ENCODE results near the gene SDF2L1.
"Not testable (repeated sequence)": the region's sequence is repeated elsewhere in the genome, so short reads cannot be mapped to it uniquely, and the experiment has no call there.

Gene SDF2L1

GRCh38 chr22:21641789-21642583 lies at the start of gene SDF2L1:
TSS of gene SDF2L1 (plus strand) at chr22:21642302. CDS start at chr22:21642337, 35 bp downstream.
- peak; percentile 97 to 99 for DNase-seq

GRCh38 chr22:21592422-21592821 lies 49.7 kb upstream of the SDF2L1 start:
- no peak for DNase-seq

GRCh38 chr22:21593406-21594232 lies 48.5 kb upstream of the SDF2L1 start:
- DNase-seq = peak; percentile 14 to 54

DNA sequence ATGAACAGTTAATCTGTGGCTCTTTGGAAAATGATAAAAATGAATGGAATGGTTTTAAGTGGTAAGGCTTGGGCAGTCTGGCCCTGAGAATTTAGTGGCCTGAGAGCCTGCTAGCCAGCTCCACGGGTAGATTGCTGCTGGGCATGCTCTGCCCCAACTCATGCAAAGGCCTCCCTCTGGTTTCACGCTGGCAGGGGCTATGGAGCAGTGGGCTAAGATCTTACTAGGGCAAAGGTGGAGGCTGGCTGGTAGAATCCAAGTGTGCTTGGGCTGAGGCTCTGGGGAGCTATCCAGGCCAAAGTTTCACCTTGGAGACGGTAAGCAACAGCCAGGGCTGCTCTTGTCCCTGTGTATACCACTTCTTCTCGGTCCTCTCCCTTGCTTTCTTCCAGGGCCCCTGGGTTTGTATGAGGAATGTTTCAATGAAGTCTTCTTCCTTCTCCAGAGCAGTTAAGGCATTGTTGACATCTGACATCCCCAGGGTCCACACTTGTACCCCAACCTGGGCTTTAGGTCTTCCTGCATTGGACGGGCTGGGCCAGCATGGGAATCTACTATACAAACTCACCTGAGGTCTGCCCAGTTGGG lies 47.1 kb upstream of the SDF2L1 start:
- DNase-seq = no peak

GRCh38 chr22:21596356-21597135 lies 45.6 kb upstream of the SDF2L1 start:
- not testable (repeated sequence) for DNase-seq

DNA sequence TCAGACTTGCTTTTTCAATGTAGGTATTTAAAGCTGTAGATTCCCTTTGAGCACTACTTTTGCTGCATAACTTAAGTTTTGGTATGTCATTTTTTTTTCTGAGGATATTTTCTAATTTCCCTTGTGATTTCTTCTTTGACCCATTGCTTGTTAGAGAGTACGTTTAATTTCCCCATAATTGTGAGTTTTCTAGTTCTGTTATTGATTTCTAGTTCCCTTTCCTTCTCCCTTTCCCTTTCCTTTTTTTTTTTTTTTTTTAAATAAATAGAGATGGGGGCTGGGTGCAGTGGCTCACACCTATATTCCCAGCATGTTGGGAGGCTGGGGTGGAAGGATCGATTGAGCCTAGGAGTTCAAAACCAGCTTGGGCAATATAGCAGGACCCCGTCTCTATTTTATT lies 43.8 kb upstream of the SDF2L1 start:
- DNase-seq = no peak

DNA sequence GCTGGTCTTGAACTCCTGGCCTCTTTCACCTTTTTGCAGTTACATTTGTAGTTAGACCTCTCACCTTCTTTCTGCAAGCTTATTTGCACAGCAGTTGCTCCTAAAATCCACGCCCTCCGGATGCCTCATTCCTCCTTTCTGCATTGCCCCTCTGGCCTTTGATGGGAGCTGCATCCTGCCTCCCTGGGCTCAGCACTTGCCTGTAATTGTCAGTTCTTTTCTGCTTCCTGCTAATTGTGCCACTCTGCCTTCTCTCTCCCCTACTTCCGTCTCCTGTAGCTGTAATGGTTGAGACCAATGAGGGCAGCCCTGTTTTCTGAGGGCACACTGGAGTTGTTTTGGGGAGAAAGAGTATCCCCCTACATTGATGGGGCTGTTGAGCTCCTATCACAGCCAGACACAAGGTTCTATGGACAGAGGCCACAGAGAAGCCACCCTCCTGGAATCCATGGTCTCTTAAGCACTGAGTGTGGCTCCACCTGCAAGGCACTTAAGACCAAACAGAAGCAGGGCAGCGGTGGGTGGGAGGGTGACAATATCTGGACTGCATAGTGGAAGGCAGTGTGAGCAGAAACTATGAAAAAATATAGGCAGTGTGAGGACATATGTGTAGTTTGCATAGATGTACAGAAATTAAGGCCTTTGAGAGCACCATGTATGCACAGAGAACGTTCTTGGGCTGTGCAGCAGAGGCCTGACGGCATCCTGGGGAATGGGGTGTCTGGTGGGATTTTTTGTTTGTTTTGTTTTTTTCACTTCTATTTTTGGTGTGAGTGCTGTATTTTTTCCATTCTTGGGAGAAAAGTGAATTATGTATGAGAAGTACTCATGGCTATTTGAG lies 42.8 kb upstream of the SDF2L1 start:
- no peak for DNase-seq

DNA sequence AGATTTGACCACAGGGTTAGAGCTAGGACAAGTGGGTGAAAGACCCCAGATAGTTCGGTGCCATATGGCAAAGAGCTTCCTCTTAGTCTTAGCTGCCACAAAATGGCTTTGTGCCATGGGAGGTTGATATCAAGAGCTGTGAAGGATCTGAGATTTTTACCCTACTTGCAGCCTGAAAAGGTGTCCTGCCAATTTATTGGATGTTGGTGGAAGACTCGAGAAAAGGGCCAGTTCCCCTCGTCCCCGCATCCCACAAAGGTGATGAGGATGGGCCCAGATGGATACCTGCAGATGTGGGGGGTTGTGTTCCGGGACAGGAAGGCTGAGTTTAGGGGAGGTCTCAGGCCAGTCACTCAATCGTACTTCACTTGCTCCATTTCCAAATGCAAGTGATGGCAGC lies 39.5 kb upstream of the SDF2L1 start:
- DNase-seq = peak in 1 of 2 experiments; percentile 26

- no peak for DNase-seq
Measured at GRCh38 chr22:21603973-21604372, 38.1 kb upstream of the SDF2L1 start.

DNA sequence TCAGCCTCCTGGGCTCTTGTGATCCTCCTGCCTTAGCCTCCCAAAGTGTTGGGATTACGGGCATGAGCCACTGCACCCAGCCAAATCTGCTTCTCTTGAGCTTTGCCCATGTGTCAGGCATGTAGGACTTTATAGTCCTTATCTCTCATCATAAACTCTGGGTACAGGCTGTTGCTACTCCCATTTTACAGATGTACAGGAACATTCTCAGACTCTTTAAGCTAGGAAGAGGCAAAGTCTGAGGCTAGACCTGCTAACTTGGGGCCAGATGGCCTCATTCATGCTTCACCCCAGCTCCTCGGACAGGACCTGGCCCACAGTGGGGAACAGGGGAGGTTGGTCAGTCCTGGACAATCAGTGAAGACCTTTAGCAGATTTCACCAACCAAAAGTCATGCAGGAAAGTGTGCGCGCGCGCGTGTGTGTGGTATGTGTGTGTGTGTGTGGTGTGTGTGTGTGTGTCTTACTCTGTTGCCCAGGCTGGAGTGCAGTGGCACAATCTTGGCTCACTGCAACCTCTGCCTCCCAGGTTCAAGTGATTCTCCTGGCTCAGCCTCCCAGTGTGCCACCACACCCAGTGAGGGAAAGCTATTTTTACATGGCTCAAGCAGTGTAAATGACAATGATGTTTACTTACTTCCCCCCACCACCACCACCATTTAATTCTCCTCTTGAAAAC lies 36.1 kb upstream of the SDF2L1 start:
- DNase-seq = no peak

- DNase-seq = no peak
Measured at GRCh38 chr22:21606775-21607174, 35.3 kb upstream of the SDF2L1 start.

DNA sequence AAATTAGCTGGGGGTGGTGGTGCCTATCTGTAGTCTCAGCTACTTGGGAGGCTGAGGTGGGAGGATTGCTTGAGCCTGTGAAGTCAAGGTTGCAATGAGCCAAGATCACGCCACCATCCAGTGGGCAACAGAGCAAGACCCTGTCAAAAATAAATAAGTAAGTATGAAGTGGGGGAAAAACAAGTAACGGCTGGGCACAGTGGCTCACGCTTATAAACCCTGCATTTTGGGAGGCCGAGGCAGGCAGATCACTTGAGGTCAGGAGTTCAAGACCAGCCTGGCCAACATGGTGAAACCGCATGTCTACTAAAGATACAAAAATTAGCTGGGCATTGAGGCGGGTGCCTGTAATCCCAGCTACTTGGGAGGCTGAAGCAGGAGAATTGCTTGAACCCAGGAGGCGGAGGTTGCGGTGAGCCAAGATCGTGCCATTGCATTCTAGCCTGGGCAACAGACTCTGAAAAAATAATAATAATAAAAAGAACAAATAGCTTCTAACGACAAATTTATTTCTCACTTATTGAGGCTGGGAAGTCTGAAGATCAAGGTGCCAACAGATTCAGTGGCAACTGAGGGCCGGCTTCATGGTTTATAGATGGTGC lies 32.4 kb upstream of the SDF2L1 start:
- not testable (repeated sequence) for DNase-seq

GRCh38 chr22:21611210-21611977 lies 30.7 kb upstream of the SDF2L1 start:
- DNase-seq = no peak

GRCh38 chr22:21612858-21613257 lies 29.2 kb upstream of the SDF2L1 start:
- no peak for DNase-seq

DNA sequence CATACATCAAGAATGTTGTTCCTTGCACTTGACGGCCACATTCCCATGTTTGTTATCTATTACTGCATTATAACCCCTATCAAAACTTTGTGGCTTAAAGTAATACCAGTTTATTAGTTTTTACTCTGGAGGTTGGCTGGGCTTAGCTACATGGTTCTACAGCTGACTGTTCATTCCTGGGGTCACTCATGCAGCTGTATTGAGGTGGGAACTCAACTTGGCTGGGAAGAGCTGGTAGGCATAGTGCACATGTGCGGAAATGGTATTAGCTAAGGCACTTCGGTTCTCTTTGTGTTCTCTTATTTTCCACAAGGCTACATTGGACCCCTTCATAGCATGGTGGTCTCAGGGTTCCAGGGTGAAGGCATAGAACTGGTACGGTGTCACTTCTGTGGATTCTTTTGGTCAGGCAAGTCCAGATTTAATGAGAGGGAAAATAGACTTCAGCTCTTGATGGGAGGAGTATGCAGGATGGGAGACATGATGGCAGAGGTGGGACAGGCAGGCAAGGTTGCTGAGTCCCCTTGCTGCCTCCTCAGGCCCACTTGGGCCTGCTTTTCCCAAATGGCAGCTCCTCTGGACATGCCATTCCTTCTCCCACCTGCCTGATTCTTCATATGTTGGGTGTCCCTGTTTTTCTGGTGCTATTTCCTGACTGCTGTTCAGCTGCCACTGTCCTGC lies 28.4 kb upstream of the SDF2L1 start:
- no peak for DNase-seq

DNA sequence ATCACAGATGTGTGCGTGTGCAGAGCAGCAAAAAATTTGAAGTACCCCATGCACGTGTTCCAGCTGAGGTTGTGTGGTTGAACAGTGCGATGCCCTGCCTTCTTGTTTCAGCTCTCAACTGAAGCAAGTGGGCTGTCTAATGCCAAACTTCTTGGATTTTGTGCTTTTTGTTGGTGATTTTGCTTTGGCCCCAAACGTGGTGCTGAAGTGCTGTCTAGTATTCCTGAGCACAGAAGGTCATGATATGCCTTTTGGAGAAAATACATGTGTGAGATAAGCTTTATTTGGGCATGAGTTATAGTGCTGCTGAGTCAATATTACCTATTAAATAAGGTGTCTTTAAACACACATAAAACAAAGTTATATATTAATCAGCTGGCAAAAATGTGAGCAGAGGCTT lies 26.4 kb upstream of the SDF2L1 start:
- no peak for DNase-seq

GRCh38 chr22:21617337-21617736 lies 24.8 kb upstream of the SDF2L1 start:
- DNase-seq = not testable (repeated sequence)

GRCh38 chr22:21621025-21621424 lies 21.1 kb upstream of the SDF2L1 start:
- DNase-seq = no peak
